Stimulated activated CD8-positive, alpha-beta memory T cell treated with anti-CD3 and anti-CD28 coated beads, Interleukin-4, amount 100 ng/mL, for 24 hours (primary cell): Measurements from ENCODE around the gene LIN7C.

Experiments
- DNase-seq: peaks from one replicate; pipeline ENCODE4 v3.0.0-alpha.2; 2020; ENCODE audit warnings: low read depth

LIN7C gene

DNA sequence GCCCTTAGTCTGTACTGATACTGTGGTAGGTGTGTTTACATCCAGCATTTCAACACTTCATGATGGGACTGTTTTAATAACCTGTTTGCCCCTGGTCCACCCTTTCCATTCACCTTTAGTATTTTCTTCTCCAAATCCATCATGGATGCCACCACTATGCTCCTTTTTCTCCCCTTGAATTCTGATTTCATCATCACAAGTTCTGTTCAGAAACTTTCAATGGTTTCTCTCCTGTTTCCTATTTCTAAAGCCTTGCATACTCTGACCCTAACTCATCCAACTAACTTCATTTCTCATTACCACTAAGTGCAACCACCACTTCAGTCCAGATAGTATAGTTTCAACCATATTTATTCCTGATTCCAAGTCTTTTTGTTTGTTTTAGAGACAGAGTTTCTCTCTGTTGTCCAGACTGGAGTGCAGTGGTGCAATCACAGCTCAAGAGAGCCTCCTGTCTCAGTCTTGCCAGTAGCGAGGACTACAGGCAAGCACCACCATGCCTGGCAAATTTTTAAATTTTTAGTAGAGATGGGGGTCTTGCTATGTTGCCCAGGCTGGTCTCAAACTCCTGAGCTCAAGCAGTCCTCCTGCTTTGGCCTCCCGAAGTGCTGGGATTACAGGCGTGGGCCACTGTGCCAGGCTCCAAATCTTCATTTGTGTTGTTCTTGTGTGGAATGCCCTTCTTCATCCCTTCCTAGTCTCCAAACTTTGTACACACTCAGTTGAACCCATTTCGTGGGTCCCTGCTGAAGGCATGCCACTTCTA lies 1.2 kb upstream of the LIN7C start:
- no peak for DNase-seq

- no peak for DNase-seq
Observed at GRCh38 chr11:27505781-27506180, 788 bp downstream of the LIN7C start.

- no peak for DNase-seq
Observed at GRCh38 chr11:27504205-27504604, 2.4 kb downstream of the LIN7C start.

GRCh38 chr11:27501100-27501499 lies 5.5 kb downstream of the LIN7C start:
- DNase-seq: no peak

GRCh38 chr11:27497911-27498310 lies 8.7 kb downstream of the LIN7C start:
- DNase-seq: no peak

DNA sequence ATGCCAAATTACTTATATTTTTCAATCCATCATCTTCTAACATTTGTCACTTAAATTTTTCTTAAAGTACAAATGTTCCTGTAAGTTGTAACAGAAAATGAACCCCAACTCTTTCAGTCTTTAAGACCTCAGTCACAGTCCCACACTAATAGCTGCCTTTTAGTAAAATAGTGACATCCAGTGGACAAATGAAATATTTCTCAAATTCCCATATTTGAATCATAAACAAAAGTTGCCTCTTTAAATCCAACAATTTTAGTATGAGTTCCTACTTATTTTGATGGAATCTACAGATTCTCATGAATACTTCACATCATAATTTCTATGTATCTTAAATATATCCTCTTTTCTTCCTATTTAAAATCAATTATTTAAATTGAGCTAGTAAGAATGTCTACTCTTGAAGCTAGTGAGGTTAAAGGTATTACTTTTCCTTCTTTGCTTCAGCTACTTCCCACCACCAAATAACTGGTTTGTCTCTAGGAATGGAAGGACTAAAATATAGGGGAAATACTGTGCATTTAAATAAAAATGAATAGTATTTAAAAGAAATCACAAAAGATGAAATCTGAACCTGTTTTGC lies 9.2 kb downstream of the LIN7C start:
- DNase-seq: no peak

GRCh38 chr11:27496461-27496860 lies 10.1 kb downstream of the LIN7C start:
- DNase-seq: no peak

DNA sequence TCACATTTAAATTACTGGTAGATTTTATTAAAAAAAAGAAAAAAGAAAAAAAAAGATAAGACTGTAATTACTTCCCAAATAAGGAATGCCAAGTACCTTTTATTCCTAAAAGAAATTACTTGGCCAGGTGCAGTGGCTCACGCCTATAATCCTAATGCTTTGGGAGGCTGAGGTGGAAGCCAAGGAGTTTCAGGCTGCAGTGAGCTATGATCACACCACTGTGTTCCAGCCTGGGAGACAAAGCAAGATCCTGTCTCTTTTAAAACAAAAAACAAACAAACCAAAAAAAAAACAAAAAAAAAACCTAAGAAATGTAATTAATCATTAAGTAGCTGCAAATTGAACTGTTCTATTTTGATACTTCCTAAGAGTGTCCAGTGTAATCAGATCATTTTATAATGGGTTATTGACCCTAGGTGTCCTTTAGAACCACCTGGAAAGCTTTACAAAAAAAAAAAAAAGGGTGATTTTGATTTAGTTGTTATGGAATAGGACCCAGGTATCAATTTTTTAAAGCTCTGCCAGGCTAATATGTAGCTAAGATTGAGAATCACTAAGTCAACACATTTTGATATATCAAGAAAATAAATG lies 10.8 kb downstream of the LIN7C start:
- DNase-seq: no peak

- no peak for DNase-seq
Observed at GRCh38 chr11:27489092-27489491, 17.5 kb downstream of the LIN7C start.

DNA sequence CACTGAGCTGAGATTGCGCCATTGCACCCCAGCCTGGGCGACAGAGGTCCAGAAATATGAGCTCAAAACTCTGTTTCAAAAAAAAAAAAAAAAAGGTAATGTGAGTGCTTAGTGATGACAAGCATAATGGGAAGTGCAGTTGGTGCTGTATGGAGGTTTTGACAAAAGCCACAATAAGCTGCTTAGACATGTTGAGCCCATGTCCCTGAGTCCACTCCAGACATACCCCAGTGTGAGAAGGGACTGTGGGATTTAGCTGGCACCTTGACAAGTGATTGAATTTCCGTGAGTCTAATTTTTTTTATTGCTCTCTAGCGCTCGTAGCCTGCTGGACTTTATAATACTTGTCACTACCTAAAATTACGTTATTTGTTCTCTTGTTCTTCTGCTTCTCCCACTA lies 18.9 kb downstream of the LIN7C start:
- DNase-seq: no peak

DNA sequence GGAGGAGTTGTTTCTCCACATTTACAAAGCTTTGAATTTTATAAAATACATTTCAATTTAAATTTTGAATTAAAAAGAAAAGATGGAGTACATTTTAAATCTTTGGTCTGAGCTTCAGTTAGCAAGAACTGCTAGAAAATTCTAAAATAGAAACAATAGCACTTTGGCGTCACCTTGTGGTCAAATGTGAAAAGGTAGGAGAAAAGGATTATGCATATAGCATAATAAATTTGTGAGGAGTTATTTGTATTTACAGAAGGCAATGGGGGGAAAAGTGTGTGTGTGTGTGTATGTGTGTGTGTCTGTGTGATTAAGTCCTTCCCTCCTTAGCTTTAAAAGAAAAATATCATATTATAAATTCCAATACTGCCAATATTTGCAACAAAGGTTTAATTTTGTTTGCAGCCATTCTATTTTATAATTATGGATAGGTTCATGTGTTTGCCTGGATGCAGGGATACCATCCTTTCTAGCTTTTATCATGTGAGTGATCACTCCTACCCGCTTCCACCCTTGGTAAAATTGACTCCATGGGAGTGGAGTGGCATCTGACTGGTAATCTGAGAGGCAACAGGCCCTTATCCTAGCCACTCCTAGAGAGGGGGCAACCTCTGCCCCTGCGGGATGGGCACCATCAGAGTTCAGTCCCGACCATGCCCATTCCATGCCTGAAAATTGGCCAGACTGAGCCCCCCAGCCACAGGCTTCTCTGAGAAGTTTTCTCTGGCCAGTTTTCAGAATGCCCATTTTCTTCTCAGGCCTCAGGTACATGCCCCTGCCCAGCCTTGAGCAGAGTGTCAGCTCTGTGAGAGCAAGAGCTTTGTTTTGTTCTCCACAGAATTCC lies 20.4 kb downstream of the LIN7C start:
- no peak for DNase-seq

- DNase-seq: no peak
Observed at GRCh38 chr11:27482793-27483192, 23.8 kb downstream of the LIN7C start.

GRCh38 chr11:27481992-27482391 lies 24.6 kb downstream of the LIN7C start:
- no peak for DNase-seq

DNA sequence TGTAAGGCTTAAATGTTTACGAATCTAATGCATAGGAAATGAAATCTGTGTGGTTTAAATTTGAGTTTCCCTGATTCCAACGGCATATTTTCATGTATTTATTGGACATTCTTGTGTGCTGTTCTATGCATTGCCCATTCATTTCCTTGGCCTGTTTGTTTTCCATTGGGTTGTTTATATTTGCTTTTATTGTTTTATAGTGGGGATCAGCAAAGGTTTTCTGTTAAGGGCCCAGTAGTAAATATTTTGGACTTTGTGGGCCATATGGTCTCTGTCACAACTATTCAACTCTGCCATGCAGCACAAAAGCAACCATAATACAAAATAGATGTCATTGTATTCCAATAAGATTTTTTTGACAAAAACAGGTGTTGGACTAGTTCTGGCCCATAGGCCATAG lies 28.7 kb downstream of the LIN7C start:
- no peak for DNase-seq

DNA sequence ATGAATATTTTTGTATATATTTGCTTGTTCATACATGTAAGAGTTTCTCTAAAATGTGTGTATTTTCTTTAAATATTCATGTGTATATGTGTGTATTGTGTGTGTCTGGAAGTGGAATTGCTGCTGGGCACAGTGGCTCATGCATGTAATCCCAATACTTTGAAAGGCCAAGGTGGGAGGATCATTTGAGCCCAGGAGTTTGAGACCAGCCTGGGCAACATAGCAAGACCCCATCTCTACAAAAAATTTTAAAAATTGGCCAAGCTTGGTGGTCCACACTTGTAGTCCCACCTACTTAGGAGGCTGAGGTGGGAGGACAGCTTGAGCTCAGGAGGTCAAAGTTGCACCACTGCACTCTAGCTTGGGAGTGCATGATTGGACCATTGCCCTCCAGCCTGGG lies 29.3 kb downstream of the LIN7C start:
- DNase-seq: no peak

- no peak for DNase-seq
Observed at GRCh38 chr11:27475622-27476021, 30.9 kb downstream of the LIN7C start.

- DNase-seq: no peak
Observed at GRCh38 chr11:27473017-27473406, 33.6 kb downstream of the LIN7C start.

DNA sequence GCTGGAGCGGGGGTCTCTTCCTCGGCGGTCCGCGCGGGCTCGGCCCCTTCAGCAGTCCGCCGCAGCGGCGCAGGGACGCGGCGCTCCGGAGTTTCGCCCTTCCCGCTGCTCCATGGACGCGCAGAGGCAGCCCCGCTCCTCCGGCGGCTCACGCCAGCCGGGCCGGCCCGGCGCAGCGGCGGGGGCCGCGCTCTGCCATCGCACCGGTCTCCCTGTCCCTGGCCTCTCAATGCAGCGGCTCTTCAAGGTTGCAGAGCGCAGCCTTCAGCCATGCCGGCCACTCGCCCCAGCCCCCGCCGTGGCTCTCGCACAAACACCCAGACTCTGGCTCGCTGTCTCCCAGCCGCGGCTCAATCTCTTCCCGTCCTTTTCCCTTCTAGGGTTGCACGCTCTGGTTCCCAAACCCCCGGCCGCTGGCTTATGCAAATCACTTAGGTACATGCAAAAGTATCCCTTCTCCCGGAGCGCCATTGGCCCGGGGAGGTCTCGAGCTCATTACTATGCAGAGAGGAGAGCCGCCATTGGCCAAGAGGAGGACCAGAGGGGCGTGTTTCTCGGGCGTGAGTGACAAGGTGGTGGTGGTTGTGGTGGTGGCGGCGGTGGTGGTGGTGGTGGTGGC lies 34.1 kb downstream of the LIN7C start, which contains the start of gene LGR4:
TSS of gene LGR4 (minus strand) at position 393 of the 619 bp plus-strand sequence. CDS start 488 bp downstream, outside the sequence.
- peak; percentile 55 for DNase-seq

GRCh38 chr11:27471589-27472397 lies 34.8 kb downstream of the LIN7C start:
- no peak for DNase-seq

- DNase-seq: no peak
Observed at GRCh38 chr11:27470826-27471588, 35.6 kb downstream of the LIN7C start.
